Uterus (tissue), 4 donors: ENCODE results near the gene LAMP5. TPM values are rescaled to one million over a fixed set of nuclear protein-coding genes. Genes with fewer than 3 reads are reported as not detected.

Source experiments
- DNase-seq, 2 donors: peaks; one replicate each; pipeline ENCODE4 v3.0.0-alpha.2; 2019 to 2020
- H3K27ac ChIP-seq, 2 donors: fragments of 200-600 bp; sonication (generic); 1 replicate in 1 of 2; 2 replicates in 1 of 2; pipeline ENCODE4 v1.5.1; 2016 to 2018
- H3K27me3 ChIP-seq, 2 donors: fragments of 200-600 bp; sonication (generic); one replicate each; pipeline ENCODE4 v1.5.1; 2018 to 2019; ENCODE audit warnings: control low read depth in 1 of 2
- H3K36me3 ChIP-seq, 2 donors: fragments of 200-600 bp; sonication (generic); one replicate each; pipeline ENCODE4 v1.5.1; 2019; ENCODE audit warnings: control low read depth in 1 of 2
- H3K4me1 ChIP-seq, 2 donors: fragments of 200-600 bp; sonication (generic); one replicate each; pipeline ENCODE4 v1.5.1; 2018 to 2019; ENCODE audit warnings: control low read depth in 1 of 2
- H3K4me3 ChIP-seq, 2 donors: fragments of 200-600 bp; sonication (generic); 1 replicate in 1 of 2; 2 replicates in 1 of 2; pipeline ENCODE4 v1.5.1; 2018 to 2019; ENCODE audit warnings: mild to moderate bottlenecking in 1 of 2
- H3K9me3 ChIP-seq, 2 donors: fragments of 200-600 bp; sonication (generic); one replicate each; pipeline ENCODE4 v1.5.1; 2019; ENCODE audit warnings: control low read depth in 1 of 2
- POLR2A ChIP-seq, 2 donors: fragments of 450-650 bp; IDR thresholded peaks; one replicate each; pipeline ENCODE4 v1.6.1; 2016; ENCODE audit warnings: antibody characterized with exemption in 2 of 2, mild to moderate bottlenecking in 1 of 2, moderate library complexity in 1 of 2
- intact Hi-C: fragments of 100-400 bp; cut with DNase I; formaldehyde crosslinking; loops from one replicate; pipeline ENCODE4 v1.15.1; 2023; ENCODE audit warnings: low total_unique reads
- total RNA-seq, 4 donors: library from RNA; depleted of rRNA in 3 of 4; stranded (reverse); fragments of >200 nt in 3 of 4; gene quantifications; one replicate each; pipeline versions ENCODE4 v1.1.0 to v1.2.4, GENCODE V29; 2014 to 2023
- TF ChIP-seq, protein P1 (sequence below), 4 experiments: fragments of 200-600 bp in 2 of 4; fragments of 450-650 bp in 2 of 4; sonication (generic) in 2 of 4; IDR thresholded peaks; one replicate each; pipeline ENCODE4 v1.5.1; 2016 to 2019; ENCODE audit warnings: antibody characterized with exemption in 4 of 4, mild to moderate bottlenecking in 2 of 4, moderate library complexity in 1 of 4
- donor health status: DM: yes; HTN: yes; CAD: no.

LAMP5 gene
- total RNA-seq, 4 donors from 2014 or later = 0.43 to 6.8 TPM; not detected in 2

DNA sequence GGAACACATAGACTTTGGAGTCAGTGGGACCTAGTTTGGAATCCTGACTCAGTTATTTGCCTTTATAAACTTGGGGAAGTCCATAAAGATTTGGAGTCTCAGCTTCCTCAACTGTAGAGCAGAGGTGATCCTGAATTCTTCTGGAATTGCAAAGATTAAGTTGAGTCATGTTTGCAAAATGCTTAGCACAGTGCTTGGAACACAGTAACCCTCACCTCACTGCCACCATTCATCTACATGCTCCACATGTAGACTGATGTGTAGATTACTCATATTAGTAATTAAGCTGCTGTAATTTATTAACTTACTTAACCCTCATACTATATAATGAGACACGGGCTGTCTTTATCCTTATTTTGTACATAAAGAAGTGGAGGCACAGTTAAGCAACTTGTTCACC lies 61.4 kb downstream of the LAMP5 start:
- no peak overlapping the region for H3K27ac ChIP-seq
- no peak for DNase-seq
- H3K9me3 ChIP-seq = no peaks in the 10 kb centered on the region
- no peak overlapping the region for H3K4me3 ChIP-seq
- intact Hi-C loops = no loop called here
- no peaks in the 10 kb centered on the region for H3K36me3 ChIP-seq
- H3K4me1 ChIP-seq = no peaks in the 10 kb centered on the region
- TF ChIP-seq, protein P1, sequence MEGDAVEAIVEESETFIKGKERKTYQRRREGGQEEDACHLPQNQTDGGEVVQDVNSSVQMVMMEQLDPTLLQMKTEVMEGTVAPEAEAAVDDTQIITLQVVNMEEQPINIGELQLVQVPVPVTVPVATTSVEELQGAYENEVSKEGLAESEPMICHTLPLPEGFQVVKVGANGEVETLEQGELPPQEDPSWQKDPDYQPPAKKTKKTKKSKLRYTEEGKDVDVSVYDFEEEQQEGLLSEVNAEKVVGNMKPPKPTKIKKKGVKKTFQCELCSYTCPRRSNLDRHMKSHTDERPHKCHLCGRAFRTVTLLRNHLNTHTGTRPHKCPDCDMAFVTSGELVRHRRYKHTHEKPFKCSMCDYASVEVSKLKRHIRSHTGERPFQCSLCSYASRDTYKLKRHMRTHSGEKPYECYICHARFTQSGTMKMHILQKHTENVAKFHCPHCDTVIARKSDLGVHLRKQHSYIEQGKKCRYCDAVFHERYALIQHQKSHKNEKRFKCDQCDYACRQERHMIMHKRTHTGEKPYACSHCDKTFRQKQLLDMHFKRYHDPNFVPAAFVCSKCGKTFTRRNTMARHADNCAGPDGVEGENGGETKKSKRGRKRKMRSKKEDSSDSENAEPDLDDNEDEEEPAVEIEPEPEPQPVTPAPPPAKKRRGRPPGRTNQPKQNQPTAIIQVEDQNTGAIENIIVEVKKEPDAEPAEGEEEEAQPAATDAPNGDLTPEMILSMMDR (IDR thresholded peaks at IDR 0.05) = no peak
- no peak for TF ChIP-seq POLR2A (IDR thresholded peaks at IDR 0.05)
- H3K27me3 ChIP-seq = no peaks in the 10 kb centered on the region

DNA sequence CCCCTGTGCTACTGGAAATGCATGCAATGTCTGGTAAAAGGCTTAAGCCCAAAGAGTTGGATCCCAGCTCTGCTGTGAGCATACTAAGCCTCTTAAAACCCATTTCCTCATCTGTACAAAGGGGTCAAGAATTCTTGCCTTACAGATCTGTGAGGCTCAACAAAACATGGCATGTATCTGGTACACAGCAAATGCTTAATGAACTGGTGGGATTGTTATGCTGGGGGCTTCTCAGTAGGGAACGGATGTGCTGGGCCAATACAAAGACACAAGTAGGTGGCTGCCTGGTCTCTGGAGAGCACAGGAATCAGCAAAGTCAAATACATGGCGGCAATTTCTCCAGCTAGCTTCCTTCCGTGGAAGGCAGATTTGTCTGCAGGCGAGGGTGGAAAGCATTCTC lies 62.3 kb downstream of the LAMP5 start:
- Histone ChIP-seq H3K36me3 (no peaks in the 10 kb centered on the region), H3K4me3 (no peak overlapping the region), H3K27me3 (no peaks in the 10 kb centered on the region), H3K27ac (no peak overlapping the region), H3K9me3 (no peaks in the 10 kb centered on the region), H3K4me1 (no peaks in the 10 kb centered on the region)
- DNase-seq = no peak
- intact Hi-C loops = no loop called here
- TF ChIP-seq, protein P1 (IDR thresholded peaks at IDR 0.05) = no peak
- TF ChIP-seq POLR2A (IDR thresholded peaks at IDR 0.05) = no peak

DNA sequence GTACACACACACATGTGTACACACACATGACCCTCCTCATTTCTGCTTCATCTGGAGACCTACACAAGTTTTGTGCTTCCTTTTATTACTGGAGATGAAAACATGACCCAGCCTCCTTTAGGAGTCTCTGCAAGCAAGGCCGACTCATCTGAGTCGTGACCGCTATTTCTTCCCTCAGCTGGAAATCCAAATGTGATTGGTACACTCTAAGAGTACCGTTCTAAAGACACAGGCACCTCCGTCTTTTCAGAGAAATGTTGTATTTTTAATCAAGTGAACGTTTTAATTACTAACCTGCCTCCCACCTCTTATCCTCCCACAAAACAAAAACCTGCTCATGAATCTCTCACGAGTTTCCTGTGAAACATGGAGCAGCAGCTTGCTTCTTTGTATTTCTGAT lies 63.0 kb downstream of the LAMP5 start:
- Histone ChIP-seq H3K27me3 (no peaks in the 10 kb centered on the region), H3K27ac (no peak overlapping the region), H3K4me3 (no peak overlapping the region), H3K9me3 (no peaks in the 10 kb centered on the region), H3K36me3 (no peaks in the 10 kb centered on the region), H3K4me1 (no peaks in the 10 kb centered on the region)
- TF ChIP-seq, protein P1 (IDR thresholded peaks at IDR 0.05) = no peak
- TF ChIP-seq POLR2A (IDR thresholded peaks at IDR 0.05) = no peak
- intact Hi-C loops = no loop called here
- no peak for DNase-seq

DNA sequence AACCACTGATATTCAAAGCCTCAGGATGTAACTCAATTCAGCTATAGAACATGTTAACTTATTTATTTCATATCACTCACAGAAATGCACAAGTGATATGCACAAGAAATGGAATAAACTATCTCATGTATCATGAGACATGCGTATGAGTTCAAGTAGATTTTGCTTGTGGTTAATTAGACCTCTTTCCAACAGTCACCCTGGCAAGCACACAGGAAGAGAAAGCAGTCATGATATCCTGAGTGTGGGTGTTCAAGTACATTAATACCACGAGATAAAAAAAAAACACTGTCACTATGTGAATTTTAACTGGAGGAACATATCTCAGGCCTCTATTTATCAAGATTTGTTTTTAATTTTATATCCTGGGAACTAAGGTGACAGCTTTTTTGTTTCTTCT lies 64.2 kb downstream of the LAMP5 start:
- no peak for DNase-seq
- no peaks in the 10 kb centered on the region for H3K9me3 ChIP-seq
- H3K4me1 ChIP-seq = no peaks in the 10 kb centered on the region

More for the DNA sequence above, 64.2 kb downstream of the LAMP5 start:
- Histone ChIP-seq H3K27me3 (no peaks in the 10 kb centered on the region), H3K4me3 (no peak overlapping the region), H3K27ac (no peak overlapping the region), H3K36me3 (no peaks in the 10 kb centered on the region)
- intact Hi-C loops = no loop called here
- TF ChIP-seq POLR2A (IDR thresholded peaks at IDR 0.05) = no peak
- TF ChIP-seq, protein P1 (IDR thresholded peaks at IDR 0.05) = no peak
